NCI-H446 treated with DMSO at 0.1 percent for 48 hours (cell line): ENCODE data around the gene SOAT2.
"Not testable (repeated sequence)": the region's sequence is repeated elsewhere in the genome, so short reads cannot be mapped to it uniquely, and the experiment has no call there.

Experiments used
- DNase-seq: peaks from one replicate; lab custom pipeline; 2025; lab: John Stamatoyannopoulos, UW

The SOAT2 gene

DNA sequence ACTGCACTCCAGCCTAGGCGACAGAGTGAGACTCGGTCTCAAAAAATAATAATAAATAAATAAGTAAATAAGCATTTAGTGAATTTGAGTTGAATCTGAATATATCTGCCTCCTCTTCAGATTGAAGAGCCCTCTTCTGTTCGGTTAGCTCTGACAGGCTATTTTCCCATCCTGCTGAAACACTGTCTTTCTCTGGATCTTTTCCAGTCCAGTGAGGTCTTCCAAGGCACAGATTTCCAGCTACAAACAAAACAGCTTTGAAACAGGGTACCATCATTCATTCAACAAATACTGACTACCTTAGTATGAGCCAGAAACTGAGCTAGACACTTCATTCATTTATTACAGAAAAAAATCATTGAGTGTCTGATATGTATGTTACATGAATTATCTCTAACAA is 16.9 kb upstream of the SOAT2 start:
- no peak for DNase-seq

GRCh38 chr12:53090105-53090504 is 13.2 kb upstream of the SOAT2 start:
- no peak for DNase-seq

DNA sequence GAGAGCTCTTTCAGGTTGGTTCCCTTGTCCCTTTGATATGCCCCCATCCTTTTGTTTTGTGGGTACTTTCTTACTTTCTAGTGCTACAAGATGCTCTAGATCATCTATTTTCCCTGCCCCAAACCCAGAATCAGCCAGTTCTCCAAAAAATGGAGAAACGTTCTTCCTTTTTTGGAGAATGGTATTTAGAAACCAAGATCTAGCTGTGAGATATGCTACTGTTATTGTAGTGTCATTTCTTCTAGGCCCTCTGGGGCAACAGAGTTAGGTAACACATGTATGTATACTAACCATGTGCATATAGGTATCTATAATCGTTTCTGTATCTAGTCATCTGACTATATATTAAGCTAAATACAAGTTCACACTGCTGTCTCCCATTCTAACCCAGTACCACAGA is 12.7 kb upstream of the SOAT2 start:
- no peak for DNase-seq

GRCh38 chr12:53091756-53092155 is 11.5 kb upstream of the SOAT2 start:
- DNase-seq: no peak

- DNase-seq: no peak
These were observed 9.4 kb upstream of the SOAT2 start for GRCh38 chr12:53093777-53094393.

DNA sequence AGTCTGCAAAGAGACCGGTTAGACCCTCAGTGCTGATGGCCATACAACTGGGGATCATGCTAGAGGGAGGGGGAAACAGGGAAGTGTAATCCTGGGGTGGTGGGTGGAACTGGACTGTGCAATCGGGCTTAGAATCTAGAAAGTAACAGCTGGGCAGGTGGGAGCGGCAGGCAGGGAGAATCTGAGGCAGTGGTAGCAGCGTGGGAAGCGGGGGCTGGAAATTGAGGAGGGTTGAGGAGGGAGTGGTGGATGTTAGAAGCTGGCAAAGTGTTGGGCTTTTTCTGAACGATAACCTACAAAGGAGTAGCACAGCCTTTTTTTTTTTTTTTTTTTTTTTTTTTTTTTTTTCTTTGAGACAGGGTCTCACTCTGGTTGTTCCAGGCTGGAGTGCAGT is 8.9 kb upstream of the SOAT2 start:
- no peak for DNase-seq

DNA sequence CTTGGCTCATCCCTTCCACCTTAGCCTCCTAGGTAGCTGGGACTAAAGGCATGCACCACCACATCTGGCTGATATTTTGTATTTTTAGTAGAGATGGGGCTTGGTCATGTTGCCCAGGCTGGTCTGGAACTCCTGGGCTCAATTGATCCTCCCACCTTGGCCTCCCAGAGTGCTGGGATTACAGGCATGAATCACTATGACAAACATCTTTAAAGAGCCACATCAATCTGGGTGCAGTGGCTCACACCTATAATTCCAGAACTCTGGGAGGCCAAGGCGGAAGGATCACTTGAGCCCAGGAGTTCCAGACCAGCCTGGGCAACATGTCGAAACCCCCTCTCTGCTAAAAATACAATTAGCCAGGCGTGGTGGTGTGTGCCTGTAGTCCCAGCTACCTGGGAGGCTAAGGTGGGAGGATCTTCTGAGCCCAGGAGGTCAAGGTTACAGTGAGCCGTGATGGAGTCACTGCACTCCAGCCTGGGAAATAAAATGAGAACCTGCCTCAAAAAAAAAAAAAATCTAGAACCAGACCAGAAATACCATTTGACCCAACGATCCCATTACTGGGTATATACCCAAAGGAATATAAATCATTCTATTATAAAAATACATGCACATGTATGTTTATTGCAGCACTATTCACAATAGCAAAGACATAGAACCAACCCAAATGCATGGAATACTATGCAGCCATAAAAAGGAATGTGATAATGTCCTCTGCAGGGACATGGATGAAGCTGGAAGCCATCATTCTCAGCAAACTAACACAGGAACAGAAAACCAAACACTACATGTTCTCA is 8.3 kb upstream of the SOAT2 start:
- DNase-seq: not testable (repeated sequence)

DNA sequence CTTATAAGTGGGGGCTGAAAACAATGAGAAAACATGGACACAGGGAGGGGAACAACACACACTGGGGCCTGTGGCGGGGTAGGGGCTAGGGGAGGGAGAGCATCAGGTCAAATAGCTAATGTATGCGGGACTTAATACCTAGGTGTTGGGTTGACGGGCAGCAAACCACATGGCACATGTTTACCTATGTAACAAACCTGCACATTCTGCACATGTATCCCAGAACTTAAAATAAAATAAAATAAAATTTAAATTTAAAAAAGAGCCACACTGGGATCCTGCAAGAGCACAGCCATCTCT is 7.7 kb upstream of the SOAT2 start:
- not testable (repeated sequence) for DNase-seq

- no peak for DNase-seq
These were observed 7.1 kb upstream of the SOAT2 start for GRCh38 chr12:53096089-53096741.

- no peak for DNase-seq
These were observed 6.5 kb upstream of the SOAT2 start for GRCh38 chr12:53096759-53097158.

DNA sequence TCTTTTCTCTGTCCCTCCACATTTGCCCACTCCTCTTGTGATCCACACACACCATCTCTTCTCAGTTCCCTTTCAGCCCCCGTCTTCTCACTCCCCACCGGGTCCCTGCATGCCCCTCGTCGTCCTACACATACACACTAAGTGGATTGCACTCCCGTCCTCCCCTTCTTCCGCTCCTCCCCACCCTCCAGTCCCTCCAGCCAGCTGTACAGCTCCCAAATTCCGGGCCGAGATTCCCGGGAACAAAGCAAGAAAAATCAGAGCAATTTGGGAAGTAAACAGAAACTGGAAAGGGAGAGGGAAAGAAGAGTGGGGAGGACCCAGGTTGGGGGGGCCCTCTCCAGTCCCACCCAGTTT is 6.1 kb upstream of the SOAT2 start:
- no peak for DNase-seq

GRCh38 chr12:53097564-53098353 is 5.5 kb upstream of the SOAT2 start, which contains the start of gene IGFBP6:
IGFBP6 (plus strand) TSS chr12:53097667; CDS start chr12:53097718, 51 bp downstream.
- DNase-seq: no peak

DNA sequence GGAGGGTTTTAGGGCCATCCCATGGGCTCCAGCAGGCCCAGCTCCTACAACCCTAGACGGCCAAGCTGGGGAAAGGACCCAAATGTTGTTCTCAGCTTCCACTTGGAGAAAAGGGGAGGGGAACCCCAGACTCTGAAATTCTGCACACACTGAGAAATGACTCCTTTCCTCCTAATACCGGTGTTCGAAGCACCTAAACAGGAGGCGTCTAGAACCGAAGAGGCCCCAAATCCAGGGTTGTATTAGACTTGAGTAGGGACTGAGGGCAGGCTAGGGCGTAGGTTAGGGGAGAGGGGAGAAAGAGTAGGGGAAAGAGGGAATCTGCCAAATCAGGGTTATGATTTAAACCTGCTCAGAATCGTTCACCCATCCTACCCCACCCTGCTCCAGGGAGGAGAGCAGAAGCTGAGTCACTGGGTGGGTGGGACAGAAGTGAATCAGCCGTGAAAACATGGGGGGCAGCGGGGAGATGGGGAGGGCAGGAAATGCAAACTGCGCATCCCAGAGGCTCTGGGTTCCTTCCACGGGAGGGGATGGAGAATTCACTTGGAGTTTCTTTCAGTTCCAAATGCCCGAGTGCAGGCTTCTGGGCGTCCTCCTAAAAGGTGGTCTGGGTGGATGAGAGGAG is 4.8 kb upstream of the SOAT2 start:
- no peak for DNase-seq

GRCh38 chr12:53099071-53099882 is 4.0 kb upstream of the SOAT2 start:
- DNase-seq: peak; percentile 40

GRCh38 chr12:53100466-53101151 is 2.7 kb upstream of the SOAT2 start:
- DNase-seq: no peak

- no peak for DNase-seq
These were observed 2.0 kb upstream of the SOAT2 start for GRCh38 chr12:53101266-53101665.

GRCh38 chr12:53101931-53102781 is 1.1 kb upstream of the SOAT2 start:
- DNase-seq: no peak

- DNase-seq: no peak
These were observed 597 bp downstream of the SOAT2 start for GRCh38 chr12:53103860-53104305.

DNA sequence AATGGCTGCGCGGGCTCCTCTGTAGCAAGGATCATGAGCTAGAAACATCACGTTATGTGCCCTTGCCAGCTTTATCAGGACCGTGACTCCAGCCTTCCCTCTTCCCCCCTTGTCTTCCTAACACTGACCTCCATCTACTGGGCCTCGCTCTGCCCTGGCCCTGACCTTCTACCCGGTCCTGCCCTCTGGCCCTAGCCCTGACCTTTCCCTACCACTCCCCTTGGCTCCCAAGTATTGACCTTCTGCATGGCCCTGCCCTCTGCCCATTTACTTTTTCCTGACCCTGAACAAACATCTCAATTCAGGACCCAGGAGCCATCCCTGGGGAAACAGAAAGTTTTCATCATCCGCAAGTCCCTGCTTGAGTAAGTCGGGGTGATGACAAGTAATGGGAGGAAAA is 2.0 kb downstream of the SOAT2 start:
- no peak for DNase-seq
